NCI-H1930 (cell line): Measurements from ENCODE around the gene KPTN.

Source experiments
- DNase-seq, 2 experiments: peaks; one replicate each; lab custom pipeline; 2025; lab: John Stamatoyannopoulos, UW

Gene KPTN

DNA sequence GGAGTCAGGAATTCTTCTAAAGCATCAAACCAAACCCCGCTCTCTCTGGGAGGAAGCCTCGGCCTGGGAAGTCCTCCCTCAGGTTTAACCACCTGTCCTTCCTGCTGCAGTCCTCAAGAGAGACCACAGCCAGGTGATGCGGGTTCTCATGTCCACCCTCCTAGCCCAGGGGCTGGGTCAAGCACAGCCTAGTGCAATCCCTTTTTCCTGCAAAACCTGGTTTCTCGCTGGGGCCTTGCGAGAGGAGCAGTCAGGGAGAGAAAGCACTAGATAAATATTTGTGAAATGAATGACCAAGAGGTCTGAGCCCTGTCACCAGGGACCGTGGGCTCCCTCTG is 14.7 kb downstream of the KPTN start:
- DNase-seq = no peak

DNA sequence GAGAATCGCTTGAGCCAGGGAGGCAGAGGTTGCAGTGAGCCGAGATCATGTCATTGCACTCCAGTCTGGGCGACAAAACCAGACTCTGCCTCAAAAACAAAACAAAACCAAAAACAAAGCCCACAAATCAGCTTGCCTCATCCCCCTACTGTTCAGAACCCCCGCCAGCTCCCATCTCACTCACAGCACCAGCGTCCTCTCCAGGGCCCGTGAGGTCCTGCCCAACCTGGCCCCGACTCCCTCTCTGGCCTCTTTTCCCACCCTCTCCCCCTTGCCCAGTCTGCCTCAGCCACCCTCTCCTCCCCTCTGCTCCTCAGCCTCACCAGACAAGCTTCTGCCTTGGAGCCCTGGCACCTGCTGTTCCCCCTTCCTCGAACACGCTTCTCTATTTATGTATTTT is 16.1 kb downstream of the KPTN start:
- no peak for DNase-seq

DNA sequence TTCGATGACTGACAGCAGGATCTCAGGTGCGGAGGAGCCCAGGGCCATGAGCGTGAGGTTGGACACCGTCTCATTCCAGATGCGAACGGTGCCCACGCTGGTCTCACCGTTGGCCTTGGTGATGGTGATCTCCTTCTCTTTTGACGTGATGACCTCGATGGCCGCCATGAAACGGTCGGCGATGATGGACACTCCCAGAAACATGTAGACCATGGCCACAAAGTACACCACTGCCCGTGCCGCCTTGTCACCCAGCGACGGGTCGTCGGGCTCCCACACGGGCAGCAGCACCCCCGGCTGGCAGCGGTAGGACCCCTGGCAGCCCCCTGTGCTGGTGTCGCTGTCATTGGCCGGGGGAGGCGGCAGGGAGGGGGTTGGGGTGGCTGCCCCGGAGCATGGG is 18.1 kb downstream of the KPTN start:
- no peak for DNase-seq

DNA sequence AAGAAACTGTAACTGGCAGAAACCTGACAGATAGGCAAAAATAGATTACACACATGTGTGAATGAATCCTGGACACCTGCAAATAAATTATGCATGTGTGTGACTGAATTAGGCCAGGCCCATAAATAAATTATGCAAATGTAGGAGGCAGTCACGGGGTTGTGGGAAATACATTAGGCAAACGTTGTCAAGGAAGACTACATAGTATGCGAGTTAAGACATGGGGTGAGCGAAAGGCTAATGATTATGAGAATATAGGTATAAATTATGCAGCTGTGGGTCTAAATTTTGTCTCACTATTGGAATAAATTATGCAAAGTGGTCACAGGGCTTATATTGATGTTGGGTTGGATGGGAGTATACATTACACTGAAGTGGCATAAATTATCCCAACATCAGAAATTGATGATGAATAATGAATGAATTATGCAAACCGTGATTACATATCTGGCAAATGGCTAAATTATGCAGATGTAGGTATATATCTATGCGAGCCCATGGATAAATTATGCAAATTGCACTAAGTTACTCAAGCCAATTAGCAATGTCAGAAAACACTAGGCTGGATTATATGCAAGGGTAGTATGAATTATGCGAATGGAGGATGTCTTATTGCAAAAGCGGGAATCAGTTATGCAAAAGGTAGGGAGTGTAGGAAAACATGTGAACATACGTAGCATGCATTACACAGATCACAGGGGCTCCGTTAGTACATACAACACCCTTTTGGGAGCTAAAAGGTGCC is 19.2 kb downstream of the KPTN start:
- no peak for DNase-seq

DNA sequence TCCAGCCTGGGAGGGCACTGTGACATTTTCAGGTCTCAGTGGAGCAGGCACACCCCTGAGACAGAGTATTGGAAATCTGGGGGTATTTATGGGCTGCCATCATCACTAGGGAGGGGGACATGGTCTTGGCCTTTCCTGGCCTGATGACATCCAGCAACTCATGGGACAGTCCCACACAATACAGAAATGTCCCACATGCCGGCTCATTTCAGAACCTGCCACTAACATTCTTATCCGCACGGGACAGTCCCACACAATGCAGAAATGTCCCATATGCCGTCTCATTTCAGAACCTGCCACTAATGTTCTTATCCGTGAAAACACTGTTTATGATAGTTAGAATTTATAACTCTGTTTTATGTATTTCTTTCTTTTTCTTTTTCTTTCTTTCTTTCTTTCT is 22.1 kb downstream of the KPTN start:
- no peak for DNase-seq

DNA sequence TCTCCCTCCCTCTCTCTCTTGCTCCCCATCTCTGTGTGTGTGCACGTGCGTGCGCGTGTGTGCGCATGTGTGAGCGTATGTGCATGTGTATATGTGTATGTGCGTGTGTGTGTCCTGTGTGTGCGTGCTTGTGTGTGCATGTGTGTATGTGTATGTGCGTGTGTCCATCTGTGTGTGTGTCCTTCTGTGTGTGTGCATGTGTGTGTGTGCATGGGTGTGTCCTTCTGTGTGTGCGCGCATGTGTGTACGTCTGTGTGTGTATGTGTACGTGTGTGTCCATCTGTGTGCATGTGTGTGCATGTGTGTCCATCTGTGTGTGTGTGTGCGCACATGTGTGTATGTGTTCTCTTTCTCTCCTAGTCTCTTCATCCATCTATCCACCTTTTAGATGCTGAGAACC is 24.5 kb downstream of the KPTN start:
- no peak for DNase-seq

DNA sequence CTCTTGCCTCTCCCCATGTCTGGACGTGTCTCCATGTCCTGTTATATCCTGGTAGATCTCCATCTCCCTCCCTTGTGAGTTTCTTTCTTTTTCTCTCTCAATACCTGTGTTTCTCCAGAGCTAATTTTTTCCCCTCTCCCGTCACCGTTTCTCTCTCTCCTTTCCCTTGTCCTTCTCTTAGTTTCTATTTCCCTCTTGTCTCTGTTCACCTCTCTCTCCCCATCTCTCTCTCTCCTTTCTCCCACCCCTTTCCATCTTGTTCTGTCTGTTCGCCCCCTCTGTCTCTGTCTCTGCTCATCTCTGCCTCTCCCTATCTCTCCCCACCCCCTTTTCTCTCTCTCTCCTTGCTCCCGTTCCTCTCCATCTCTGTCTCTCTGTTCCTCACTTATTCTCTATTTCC is 25.3 kb downstream of the KPTN start:
- DNase-seq = no peak

DNA sequence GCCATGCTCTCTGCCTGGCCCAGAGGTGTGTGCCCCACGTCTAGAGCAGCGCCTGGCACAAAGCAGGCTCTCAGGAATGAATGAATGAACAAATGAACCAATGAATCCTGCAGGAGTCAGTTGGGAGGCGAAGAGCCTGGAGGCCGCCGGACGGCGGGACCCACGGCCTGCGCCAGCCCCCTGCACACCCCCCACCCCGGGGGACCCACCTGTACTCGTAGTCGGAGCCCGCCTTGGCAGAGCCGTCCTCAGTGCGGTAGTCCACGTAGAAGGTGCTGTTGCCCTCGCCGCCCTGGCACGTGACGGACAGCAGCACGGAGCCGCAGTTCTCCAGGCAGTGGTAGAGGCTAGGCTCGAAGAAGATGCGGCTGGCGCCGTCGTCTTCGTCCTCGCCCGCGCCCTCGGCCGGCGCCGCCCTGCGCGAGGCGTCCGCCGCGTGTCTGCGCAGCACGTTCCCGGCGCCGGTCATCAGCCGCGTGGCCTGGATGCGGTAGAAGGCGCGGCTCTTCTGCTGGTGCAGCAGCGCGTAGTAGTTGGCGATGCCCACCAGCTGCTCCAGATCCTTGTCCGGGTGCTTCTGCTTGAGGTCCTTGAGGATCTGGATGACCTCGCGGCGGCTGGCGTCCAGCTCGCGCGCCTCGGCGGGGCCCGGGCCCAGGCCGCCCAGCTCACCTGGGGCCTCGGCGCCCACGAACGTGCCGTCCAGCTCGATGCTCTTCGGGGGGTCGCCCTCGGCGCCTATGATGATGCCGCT is 27.1 kb downstream of the KPTN start:
- DNase-seq = no peak

DNA sequence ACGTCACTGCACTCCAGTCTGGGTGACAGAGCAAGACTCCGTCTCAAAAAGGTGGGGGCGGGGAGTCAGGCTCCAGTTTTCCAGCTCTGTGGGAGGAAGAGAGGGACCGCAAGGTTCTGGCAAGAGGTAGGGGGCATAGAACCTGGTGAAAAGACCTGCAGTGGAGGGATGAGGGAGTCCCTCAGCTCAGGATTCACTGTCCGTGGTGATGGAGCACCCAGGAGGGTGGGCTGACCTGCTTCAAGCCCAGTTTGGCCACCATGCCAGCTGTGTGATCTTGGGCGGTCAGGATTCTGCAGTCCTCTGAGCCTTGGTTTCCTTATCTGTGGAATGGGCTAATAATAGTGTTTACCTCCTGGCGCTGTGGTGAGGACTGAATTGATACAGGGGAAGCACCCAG is 33.5 kb downstream of the KPTN start:
- no peak for DNase-seq

DNA sequence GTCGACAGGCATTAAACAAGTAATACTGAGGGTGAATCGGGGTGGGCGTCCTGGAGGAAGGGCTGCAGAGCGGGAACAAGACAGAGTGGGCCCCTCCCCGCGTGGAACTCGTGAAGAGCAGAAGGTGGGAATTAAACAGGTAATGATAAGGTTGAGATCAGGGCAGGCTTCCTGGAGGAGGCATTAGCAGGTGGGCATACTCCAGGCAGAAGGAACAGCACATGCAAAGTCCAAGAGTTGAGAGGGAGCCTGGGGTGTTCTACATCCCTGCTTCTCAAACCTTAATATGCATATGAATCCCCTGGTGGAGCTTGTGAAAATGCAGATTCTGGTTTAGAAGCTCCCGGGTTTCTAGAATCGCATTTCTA is 35.7 kb downstream of the KPTN start:
- DNase-seq = no peak

DNA sequence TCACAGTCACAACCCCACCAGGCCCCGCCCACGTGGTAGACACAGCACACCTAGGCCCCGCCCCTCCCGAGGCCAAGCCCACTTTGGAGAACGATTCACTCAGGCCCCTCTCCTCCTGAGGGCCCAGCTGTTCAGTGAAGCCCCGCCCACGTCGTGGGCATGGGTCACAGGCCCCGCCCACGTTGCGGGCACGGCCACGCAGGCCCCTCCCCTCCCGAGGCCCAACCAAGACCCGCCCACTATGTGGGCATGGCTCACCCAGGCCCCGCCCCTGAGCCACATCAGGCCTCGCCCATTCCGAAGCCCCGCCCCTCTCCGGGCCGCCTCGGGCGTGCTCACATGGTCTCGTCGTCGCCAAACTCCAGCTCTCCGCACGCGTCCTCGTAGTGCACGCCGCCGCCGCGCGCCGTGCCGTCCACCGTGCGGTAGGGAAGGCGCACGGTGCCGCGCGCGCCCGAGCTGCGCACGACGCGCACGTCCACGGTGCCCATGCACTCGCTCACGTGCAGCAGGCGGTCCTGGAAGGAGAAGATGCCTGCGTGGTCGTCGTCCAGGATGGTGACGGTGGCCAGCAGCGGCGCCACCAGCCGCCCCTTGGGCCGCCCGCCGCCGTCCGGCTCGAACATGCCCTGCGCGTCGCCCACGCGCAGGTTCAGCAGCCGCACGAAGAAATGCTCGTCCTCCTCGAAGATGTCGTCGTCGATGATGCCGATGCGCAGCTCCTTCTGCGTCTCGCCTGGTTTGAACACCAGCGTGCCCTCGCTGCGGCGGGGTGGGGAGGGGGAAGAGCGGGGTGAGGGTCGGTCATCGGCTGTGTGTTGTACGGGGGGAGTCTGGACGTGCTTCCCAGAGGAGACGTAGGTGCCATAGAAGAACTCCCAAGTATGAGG is 36.3 kb downstream of the KPTN start:
- DNase-seq = peak; percentile 95 to 98

DNA sequence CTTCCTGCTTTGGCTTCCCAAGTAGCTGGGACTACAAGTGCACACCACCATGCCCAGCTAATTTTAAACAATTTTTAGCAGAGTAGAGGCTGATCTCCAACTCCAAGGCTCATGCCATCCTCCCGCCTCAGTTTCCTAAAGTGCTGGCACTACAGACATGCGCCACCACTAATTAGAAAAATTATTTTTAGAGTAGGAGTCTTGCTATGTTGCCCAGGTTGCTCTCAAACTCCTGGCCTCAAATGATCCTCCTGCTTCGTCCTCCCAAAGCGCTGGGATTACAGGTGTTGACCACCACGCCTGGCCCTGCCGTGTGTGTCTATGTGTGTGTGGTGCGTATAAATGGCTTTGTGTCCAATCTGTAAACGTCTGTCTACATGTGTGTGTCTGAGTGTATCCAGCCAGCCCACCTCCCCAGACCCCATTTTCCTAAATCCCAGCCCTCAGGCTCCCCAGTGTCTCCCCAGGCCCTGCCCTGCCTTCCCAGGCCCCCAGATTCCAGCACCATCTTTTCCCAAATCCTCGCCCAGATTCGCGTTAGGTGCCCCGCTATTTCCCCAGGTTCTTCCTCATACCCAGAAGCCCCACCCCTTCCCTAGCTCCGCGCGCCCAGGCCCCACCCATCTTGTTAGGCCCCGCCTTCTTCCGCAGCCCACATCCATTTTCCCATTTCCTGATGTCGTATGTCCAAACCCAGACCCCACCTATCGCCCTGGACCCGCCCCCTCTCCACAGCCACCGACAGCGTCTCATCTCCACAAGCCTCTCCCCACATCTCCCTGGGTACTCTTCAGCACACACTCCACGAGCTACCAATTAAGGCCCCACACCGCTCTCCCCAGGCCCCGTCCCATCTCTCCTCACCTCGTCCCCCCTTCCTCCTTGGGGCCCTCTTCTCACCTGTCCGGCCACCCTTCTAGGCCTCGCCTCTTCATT is 37.2 kb downstream of the KPTN start:
- DNase-seq = peak; percentile 84 to 86

DNA sequence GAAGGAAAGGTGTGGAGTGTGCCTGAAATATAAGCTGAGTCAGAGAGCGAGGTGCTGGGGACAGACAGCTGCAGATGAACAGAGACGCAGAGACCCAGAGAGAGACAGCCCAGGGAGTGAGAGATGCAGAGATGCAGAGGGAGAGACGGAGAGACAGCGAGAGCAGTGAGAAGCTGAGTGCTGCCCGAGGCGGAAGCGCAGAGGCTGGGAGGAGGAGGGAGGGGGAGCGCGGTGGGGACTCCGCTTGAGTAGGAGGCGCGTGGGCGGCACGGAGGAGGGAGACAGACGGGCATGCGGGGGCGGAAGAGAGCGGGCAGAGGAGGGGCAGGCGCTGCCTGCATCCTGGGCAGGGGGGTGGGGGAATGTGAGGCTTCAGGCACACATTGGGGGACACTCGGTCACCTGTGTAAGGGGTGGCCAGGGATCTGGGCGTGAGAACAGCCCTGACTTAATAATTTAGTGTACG is 38.0 kb downstream of the KPTN start:
- peak; percentile 45 to 52 for DNase-seq

DNA sequence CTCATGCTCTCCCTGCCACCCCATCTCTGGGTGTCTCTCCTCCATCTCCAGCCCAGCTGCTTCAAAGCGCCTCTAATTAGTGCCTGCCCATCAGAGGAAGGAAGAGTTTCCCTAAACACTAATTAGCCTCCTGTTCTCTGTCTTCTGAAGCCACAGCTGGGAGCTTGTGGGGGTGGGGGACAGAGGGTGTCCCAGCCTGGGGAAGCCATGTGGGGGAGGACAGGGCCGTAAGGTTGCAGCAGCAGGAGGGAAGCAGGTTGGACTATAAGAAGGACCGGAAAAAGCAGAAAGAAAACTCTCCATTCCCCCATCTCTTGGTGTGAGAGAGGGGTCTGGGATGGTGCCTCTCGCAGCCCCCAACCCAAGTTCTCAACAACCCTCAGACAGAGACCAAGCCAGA is 38.5 kb downstream of the KPTN start:
- no peak for DNase-seq

DNA sequence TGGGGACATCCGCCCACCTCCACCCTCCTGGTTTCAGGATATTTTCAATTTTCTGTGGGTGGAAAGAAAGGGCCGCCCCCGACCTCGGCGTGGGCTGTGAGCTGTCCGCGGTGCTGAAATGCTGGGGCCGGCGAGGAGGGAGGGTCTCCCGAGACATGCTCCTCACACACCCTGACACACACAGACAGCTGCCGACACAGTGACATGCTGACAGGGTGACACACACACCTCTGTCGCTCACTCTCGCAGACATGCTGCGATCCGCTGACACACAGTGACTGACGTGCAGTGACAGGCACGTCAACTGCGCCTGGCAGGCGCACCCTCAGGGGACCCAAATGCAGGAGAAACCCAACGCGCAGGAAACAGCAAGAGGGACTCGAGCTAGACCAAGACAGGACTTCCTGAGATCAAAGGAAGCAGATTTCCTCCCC is 39.6 kb downstream of the KPTN start:
- DNase-seq = no peak

DNA sequence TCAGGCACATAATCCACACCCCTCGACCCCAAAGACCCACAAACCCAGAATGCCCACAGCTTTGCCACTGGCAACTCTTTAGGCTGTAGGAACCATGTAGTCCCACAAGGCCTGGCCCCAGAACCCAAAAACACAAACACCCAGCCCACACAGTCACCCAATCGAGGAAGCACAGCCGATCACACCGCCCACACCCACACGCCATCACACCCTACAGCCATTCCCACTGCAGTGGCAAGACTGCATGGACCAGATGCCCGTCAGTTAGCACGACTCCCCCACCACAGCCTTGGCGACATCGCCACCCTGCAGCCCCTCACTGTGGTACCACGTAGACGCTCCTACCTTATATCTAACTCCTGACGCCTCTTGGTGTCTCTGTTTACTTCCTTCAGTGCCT is 40.7 kb downstream of the KPTN start:
- DNase-seq = no peak

DNA sequence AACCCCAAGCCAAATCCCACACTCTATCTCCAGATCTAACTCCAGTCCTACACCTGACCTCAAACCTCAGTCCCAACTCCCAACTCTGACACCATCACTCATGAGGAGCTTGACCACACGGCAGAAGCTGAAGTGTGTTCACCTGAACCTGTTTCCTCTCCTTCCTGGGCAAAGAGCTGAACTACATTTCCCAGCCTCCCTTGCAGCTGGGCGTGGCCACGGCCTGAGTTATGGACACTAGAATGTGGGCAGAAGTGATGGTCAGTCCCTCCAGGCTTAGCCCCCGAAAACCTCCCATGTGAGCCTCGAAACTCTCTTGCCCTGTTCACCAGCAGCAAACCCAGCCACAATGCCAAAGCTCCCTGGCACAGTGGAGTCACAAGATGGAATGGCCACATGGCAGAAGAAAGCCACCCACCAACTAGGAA is 45.2 kb downstream of the KPTN start:
- no peak for DNase-seq

DNA sequence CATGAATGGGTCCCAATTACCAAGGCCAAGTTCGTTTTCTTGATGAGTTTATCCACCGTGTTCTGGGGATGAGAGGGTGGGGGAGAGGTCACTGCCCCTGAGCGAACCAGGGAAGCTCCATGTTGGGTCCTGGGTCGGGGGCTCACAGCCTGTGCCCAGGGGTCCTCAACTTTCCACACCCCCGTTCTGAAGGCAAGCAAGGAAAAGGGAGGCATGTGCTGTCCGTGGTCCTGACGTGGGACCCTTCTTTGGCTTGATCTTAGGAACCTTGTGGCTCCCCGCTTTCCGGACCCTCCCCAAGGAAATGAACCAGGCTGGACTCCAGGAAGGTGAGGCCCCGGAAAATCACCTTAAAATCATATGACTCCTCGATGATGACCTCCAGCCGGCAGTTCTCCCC is 46.5 kb downstream of the KPTN start:
- no peak for DNase-seq

DNA sequence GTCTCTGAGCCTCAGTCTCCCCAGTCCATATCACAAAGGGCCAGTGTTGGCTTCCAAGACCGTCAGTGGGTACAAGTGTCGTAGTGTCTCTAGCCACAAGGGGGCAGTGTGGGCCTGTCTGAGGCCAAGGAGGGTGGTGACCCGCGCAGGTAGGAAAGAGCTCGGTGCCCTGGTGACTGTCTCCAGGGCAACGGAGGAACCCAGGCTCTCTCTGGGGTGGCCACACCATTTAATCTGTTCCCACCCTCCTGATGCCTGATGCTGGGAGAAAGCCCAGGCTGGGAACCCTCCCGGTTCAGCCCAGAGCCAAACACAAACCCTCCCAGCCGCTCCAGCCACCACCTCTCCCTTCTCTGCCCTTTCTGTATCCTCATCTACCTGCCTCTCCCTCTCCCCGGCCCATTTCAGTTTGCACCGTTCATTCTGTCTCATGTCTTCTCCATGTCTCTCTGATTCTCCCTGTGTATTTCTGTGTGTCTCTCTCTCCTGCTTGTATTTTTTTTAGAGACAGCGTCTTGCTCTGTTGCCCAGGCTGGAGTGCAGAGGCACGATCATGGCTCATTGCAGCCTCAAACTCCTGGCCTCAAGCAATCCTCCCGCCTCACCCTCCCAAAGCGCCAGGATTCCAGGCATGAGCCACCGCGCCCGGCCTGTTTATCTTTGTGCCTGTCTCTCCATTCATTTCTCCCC is 47.2 kb downstream of the KPTN start:
- DNase-seq = peak; percentile 75 to 83

DNA sequence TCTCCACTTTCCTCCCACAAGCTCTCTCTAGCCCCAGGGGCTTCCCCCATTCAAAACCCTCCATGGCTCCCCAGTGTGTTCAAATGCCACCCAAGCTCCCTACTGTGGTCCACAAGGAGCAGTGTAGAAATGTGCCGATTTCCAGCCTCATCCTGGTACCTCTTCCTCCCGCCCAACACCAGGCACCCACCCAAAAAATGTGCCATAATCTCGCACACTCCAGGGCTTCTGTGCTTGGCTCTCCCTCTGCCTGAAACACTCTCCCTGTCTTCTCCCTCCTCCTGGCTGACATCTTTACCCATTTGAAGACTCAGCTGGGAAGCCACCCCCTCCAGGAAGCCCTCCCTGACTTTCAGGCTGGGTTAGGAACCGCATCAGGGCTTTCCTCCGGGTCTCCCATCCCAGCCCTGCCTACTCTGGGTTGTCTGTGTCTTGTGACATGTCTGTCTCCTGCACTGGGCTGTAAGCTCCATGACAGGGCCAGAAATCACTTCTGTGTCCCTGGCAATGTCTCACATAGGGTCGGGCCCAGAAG is 48.1 kb downstream of the KPTN start:
- no peak for DNase-seq

DNA sequence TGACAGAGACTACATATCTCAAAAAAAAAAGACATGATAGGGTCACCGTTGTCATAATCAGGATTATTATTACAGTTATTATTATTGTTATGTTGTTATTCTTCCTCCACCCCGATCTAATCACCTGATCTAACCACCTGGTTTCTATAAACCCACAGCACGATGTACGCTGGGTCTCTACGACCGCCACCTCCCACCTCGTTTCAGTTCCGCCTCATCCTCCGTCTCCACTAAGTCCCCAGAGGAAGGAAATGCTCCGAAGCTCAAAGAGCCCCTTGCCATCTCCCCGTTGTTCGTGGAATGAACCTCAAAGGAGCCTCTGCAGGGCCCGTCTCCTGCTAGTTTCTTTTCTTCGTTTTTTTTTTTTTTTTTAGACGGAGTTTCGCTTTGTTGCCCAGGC is 48.8 kb downstream of the KPTN start:
- no peak for DNase-seq
